ENCODE measurements around the gene FKBP14. TPM values are rescaled to one million over a fixed set of nuclear protein-coding genes. Genes with fewer than 3 reads are reported as not detected.

The FKBP14 gene
- total and polyA plus RNA-seq, 2 of the 8 experiments (the other 6 are each of a cell fraction or from before 2014, with no cell fraction given): 3.2 to 20.7 TPM

GRCh38 chr7:29987083-29987482 lies 39.4 kb downstream of the FKBP14 start:
- no peak overlapping the region for H2BK12ac ChIP-seq (ENCODE audit: low read depth, low read length)
- no peak for DNase-seq (ENCODE audit: low read depth in 1 of 2, low spot score in 2 of 2)
- H3K79me2 ChIP-seq (ENCODE audit: control insufficient read depth in 1 of 2, insufficient read depth in 2 of 2, low read length in 2 of 2): peaks cover 0 to 46% of the 10 kb centered on the region in 2 experiments; a peak in 3 of 4 replicates
- no peak overlapping the region for H3K27ac ChIP-seq (ENCODE audit: low read depth, low read length)
- no peak overlapping the region for H3K23ac ChIP-seq (ENCODE audit: insufficient read length)
- H3K14ac ChIP-seq (ENCODE audit: insufficient read length): no peak overlapping the region
- no peak overlapping the region for H2BK5ac ChIP-seq (ENCODE audit: low read depth, low read length)
- H3K18ac ChIP-seq (ENCODE audit: extremely low read depth, low read length): no peak overlapping the region
- H2AFZ ChIP-seq (ENCODE audit: low read length): no peak overlapping the region
- 0 out of 8 replicates have a peak overlapping the region, but pooled peaks of 1 of the 4 experiments have one; percentile 90 for H3K4me3 ChIP-seq (ENCODE audit: extremely low read depth in 1 of 4, insufficient read depth in 2 of 4, low read depth in 3 of 4, low read length in 4 of 4)
- H4K91ac ChIP-seq (replicated peaks; ENCODE audit: insufficient read length, low read length): no peak overlapping the region
- no peaks in the 10 kb centered on the region for H3K9me3 ChIP-seq (ENCODE audit: insufficient read depth in 2 of 2, low read depth in 1 of 2, low read length in 1 of 2)
- peaks cover 4% of the 10 kb centered on the region for H3K79me1 ChIP-seq (ENCODE audit: low read depth, low read length)
- CTCF ChIA-PET (ENCODE audit: partially characterized antibody): interaction anchor here (1.4 to 2.9 kb wide), 3 partner anchors 9 to 75 kb away, joined by 5 to 21 read pairs (median 8); no protein-coding TSS in a partner anchor
- no peak overlapping the region for H4K5ac ChIP-seq (ENCODE audit: insufficient read length, low read depth, low read length)
- H2BK120ac ChIP-seq (replicated peaks; ENCODE audit: low read depth, low read length): no peak overlapping the region
- H3K56ac ChIP-seq (replicated peaks; ENCODE audit: insufficient read length, low read depth, low read length): no peak overlapping the region
- H3K23me2 ChIP-seq (ENCODE audit: low read depth, low read length): peaks cover 4% of the 10 kb centered on the region
- no peak overlapping the region for H3K9ac ChIP-seq (replicated peaks in 1 of 4; ENCODE audit: extremely low read depth in 1 of 4, low read depth in 3 of 4, low read length in 3 of 4)
- POLR2A ChIA-PET (ENCODE audit: partially characterized antibody): no interaction called here
- H2BK20ac ChIP-seq (ENCODE audit: low read length): no peak overlapping the region
- FAIRE-seq: no peak
- no peak overlapping the region for H3K4ac ChIP-seq (replicated peaks; ENCODE audit: insufficient read length, low read depth, low read length)
- H4K20me1 ChIP-seq (replicated peaks in 1 of 2; ENCODE audit: control insufficient read depth in 1 of 2, insufficient read depth in 2 of 2, low read length in 2 of 2): peaks cover 2 to 4% of the 10 kb centered on the region in 2 experiments
- no peak overlapping the region for H2AK5ac ChIP-seq (ENCODE audit: low read depth, low read length)
- H4K8ac ChIP-seq (ENCODE audit: extremely low read depth, insufficient read depth, low read length): no peak overlapping the region
- peak overlapping the region in 1 of 2 experiments; percentile 91; a peak in 1 of 4 replicates for H3K4me2 ChIP-seq (ENCODE audit: insufficient read depth in 1 of 2, low read depth in 2 of 2, low read length in 2 of 2)
- H3K36me3 ChIP-seq (ENCODE audit: control insufficient read depth in 2 of 4, insufficient read depth in 4 of 4, low read length in 3 of 4): no peaks in the 10 kb centered on the region; a peak in 1 of 8 replicates
- 87% methylated on average over 2 of the region's 2 CpGs; no CpG with 5 or more reads in 1 of the 2 experiments for WGBS, 2 experiments (ENCODE audit: extremely low coverage in 1 of 2, insufficient coverage in 1 of 2, insufficient read length in 1 of 2, insufficient replicate concordance in 2 of 2, low coverage in 1 of 2, low lambda C conversion rate in 2 of 2, missing lambda C conversion rate in 1 of 2)
- H3K27me3 ChIP-seq (replicated peaks in 1 of 4; ENCODE audit: control insufficient read depth in 3 of 4, extremely low read depth in 1 of 4, insufficient read depth in 3 of 4, low read length in 3 of 4): peaks cover 0 to 2% (median 0%) of the 10 kb centered on the region in 4 experiments; a peak in 1 of 7 replicates
- H3K4me1 ChIP-seq (replicated peaks in 1 of 4; ENCODE audit: control insufficient read depth in 3 of 4, insufficient read depth in 4 of 4, low read length in 3 of 4): peaks cover 0 to 10% (median 6%) of the 10 kb centered on the region in 4 experiments; a peak in 5 of 7 replicates
- no peak overlapping the region for H2BK15ac ChIP-seq (ENCODE audit: low read length)
- TF ChIP-seq NRF1 (IDR thresholded peaks at IDR 0.05; ENCODE audit: low read depth, low read length) (no peak), KDM5A (IDR thresholded peaks at IDR 0.05; ENCODE audit: low read length) (no peak), E2F6 (IDR thresholded peaks at IDR 0.05) (no peak), CHD2 (IDR thresholded peaks at IDR 0.05; ENCODE audit: low read length) (no peak), HDAC2 (IDR thresholded peaks at IDR 0.05; ENCODE audit: borderline replicate concordance in 1 of 2, low read depth in 2 of 2, low read length in 2 of 2) (no peak), EP300 (IDR thresholded peaks at IDR 0.05; ENCODE audit: borderline replicate concordance in 1 of 2, low read depth in 2 of 2, low read length in 2 of 2) (no peak), KDM1A (IDR thresholded peaks at IDR 0.05; ENCODE audit: borderline replicate concordance, low read length) (no peak), USF2 (IDR thresholded peaks at IDR 0.05; ENCODE audit: low read length) (no peak), CBX8 (IDR thresholded peaks at IDR 0.05; ENCODE audit: borderline replicate concordance, low read depth, low read length) (no peak), CHD1 (IDR thresholded peaks at IDR 0.05; ENCODE audit: low read depth, low read length) (no peak), SP1 (IDR thresholded peaks at IDR 0.05; ENCODE audit: low read depth, low read length) (no peak), POLR2AphosphoS5 (IDR thresholded peaks at IDR 0.05; ENCODE audit: low read depth, low read length) (no peak)

Measured in H1 (cell line).